Measurements from ENCODE around the gene MCM7.

MCM7 gene

GRCh38 chr7:100065452-100066186, 35.6 kb downstream of the MCM7 start:
- no peak for DNase-seq

- no peak for DNase-seq
These were observed 37.0 kb downstream of the MCM7 start for GRCh38 chr7:100064162-100064561.

- no peak for DNase-seq
These were observed 37.8 kb downstream of the MCM7 start for GRCh38 chr7:100063376-100063775.

- DNase-seq: no peak
These were observed 39.5 kb downstream of the MCM7 start for GRCh38 chr7:100061518-100062193.

- DNase-seq: no peak
These were observed 41.9 kb downstream of the MCM7 start for GRCh38 chr7:100059251-100059739.

- no peak for DNase-seq
These were observed 44.2 kb downstream of the MCM7 start for GRCh38 chr7:100057006-100057405.

GRCh38 chr7:100053215-100053614, 48.0 kb downstream of the MCM7 start:
- DNase-seq: peak; percentile 59

- no peak for DNase-seq
These were observed 49.6 kb downstream of the MCM7 start for GRCh38 chr7:100051611-100052010.

GRCh38 chr7:100049441-100050291, 51.5 kb downstream of the MCM7 start, which contains the start of gene ZSCAN21:
ZSCAN21 (plus strand) TSS chr7:100049774; CDS start chr7:100057007, 7,233 bp downstream.
- peak; percentile 85 for DNase-seq

- DNase-seq: no peak
These were observed 52.5 kb downstream of the MCM7 start for GRCh38 chr7:100048680-100049079.

GRCh38 chr7:100044718-100045117, 56.5 kb downstream of the MCM7 start:
- no peak for DNase-seq

All from fibroblast of skin of back (primary cell).